Fibroblast of lung (primary cell): ENCODE measurements around the gene COX8A. TPM values are rescaled to one million over a fixed set of nuclear protein-coding genes. Genes with fewer than 3 reads are reported as not detected.
A peak's percentile ranks its signal among the peaks of the same experiment; 100 is the strongest.

Experiments
- DNase-seq, 2 donors: peaks; one replicate each; pipeline versions ENCODE4 v3.0.0 to v3.0.0-alpha.2; 2010; ENCODE audit warnings: low read depth in 2 of 2
- H2AFZ ChIP-seq: 2 replicates; pipeline ENCODE4 v1.5.1; 2012; ENCODE audit warnings: low read length, control low read depth, inconsistent platforms
- H3K27ac ChIP-seq: 2 replicates; pipeline ENCODE4 v1.5.1; 2011; ENCODE audit warnings: low read length, control low read depth; ENCODE audit not compliant: insufficient read depth
- H3K27me3 ChIP-seq: 2 replicates; pipeline ENCODE4 v1.5.1; 2011; ENCODE audit warnings: mild to moderate bottlenecking, low read length; ENCODE audit not compliant: control insufficient read depth, insufficient read depth
- H3K36me3 ChIP-seq: 2 replicates; pipeline ENCODE4 v1.5.1; 2011; ENCODE audit warnings: low read length; ENCODE audit not compliant: control insufficient read depth, insufficient read depth
- H3K4me1 ChIP-seq: 2 replicates; pipeline ENCODE4 v1.5.1; 2011; ENCODE audit warnings: low read length; ENCODE audit not compliant: control insufficient read depth, insufficient read depth; ENCODE audit errors: extremely low read depth
- H3K4me2 ChIP-seq: 2 replicates; pipeline ENCODE4 v1.5.1; 2011; ENCODE audit warnings: low read length, control low read depth; ENCODE audit not compliant: insufficient read depth; ENCODE audit errors: extremely low read depth
- H3K4me3 ChIP-seq, 4 experiments: fragments of 200-600 bp in 1 of 4; sonication (generic) in 1 of 4; replicated peaks in 1 of 4; 2 replicates each; pipeline ENCODE4 v1.5.1; 2011 to 2016; ENCODE audit warnings: low read length in 4 of 4, low read depth in 3 of 4, mild to moderate bottlenecking in 3 of 4, control low read depth in 2 of 4, inconsistent platforms in 1 of 4, mixed read lengths in 1 of 4; ENCODE audit not compliant: insufficient read depth in 1 of 4; ENCODE audit errors: control extremely low read depth in 1 of 4
- H3K79me2 ChIP-seq: 2 replicates; pipeline ENCODE4 v1.5.1; 2012; ENCODE audit warnings: mild to moderate bottlenecking, low read length, inconsistent platforms; ENCODE audit not compliant: control insufficient read depth, insufficient read depth
- H3K9ac ChIP-seq: 2 replicates; pipeline ENCODE4 v1.5.1; 2011; ENCODE audit warnings: mild to moderate bottlenecking, low read length, control low read depth; ENCODE audit not compliant: insufficient read depth
- H3K9me3 ChIP-seq: 2 replicates; pipeline ENCODE4 v1.5.1; 2012; ENCODE audit warnings: low read depth, low read length; ENCODE audit not compliant: control insufficient read depth, insufficient read depth
- H4K20me1 ChIP-seq: 2 replicates; pipeline ENCODE4 v1.5.1; 2011; ENCODE audit warnings: low read length; ENCODE audit not compliant: control insufficient read depth, insufficient read depth; ENCODE audit errors: extremely low read depth
- CTCF ChIP-seq, 2 donors: IDR thresholded peaks in 1 of 2; conservative IDR thresholded peaks in 1 of 2; 1 replicate in 1 of 2; 2 replicates in 1 of 2; pipeline ENCODE4 v1.5.1; 2011 to 2012; ENCODE audit warnings: low read length in 2 of 2, control low read depth in 1 of 2, inconsistent platforms in 1 of 2, low read depth in 1 of 2, mild to moderate bottlenecking in 1 of 2
- EZH2 ChIP-seq: IDR thresholded peaks from 2 replicates; pipeline ENCODE4 v1.5.1; 2012; ENCODE audit warnings: low read length, control low read depth, mild to moderate bottlenecking; ENCODE audit errors: missing control alignments
- polyA plus RNA-seq, 2 donors: library from polyadenylated mRNA; depleted of rRNA in 1 of 2; stranded (reverse) in 1 of 2; unstranded in 1 of 2; fragments of >200 nt; gene quantifications; 2 replicates each; pipeline ENCODE4 v1.2.1, GENCODE V29; 2011 to 2012; ENCODE audit warnings: missing spikeins in 1 of 2
- total RNA-seq: library from RNA; depleted of rRNA; stranded (reverse); fragments of >200 nt; gene quantifications from 2 replicates; pipeline ENCODE4 v1.2.1, GENCODE V29; 2014

Gene COX8A
- total and polyA plus RNA-seq, 2 donors (not counting 1 experiment from before 2014, with no cell fraction given) = 200 to 409 TPM

DNA sequence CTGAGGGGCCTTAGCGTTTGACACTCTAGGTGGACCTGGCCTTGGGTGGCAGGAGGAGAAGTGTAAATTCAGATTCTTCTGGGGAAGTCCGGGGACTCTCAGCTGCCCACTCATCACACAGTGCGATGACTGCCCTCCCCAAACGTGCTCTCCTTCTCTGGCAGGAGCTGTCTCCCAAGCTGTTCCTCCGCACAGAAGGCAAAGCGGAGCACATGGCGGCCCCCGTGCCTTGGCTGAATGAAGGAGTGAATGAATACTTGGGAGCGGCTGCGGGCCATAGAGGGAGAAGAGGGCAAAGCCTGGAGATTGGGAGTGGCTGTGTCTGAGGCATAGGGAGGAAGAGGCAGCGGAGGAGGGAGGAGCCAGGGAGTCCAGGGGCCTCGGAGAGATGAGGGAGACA is 42.5 kb upstream of the COX8A start:
- Histone ChIP-seq H4K20me1 (no peaks in the 10 kb centered on the region), H2AFZ (no peak overlapping the region), H3K9ac (no peak overlapping the region), H3K9me3 (no peaks in the 10 kb centered on the region), H3K27ac (no peak overlapping the region), H3K4me1 (no peaks in the 10 kb centered on the region), H3K4me2 (no peak overlapping the region), H3K36me3 (no peaks in the 10 kb centered on the region), H3K79me2 (no peaks in the 10 kb centered on the region), H3K4me3 (no peak overlapping the region), H3K27me3 (no peaks in the 10 kb centered on the region)
- no peak for TF ChIP-seq CTCF (conservative IDR thresholded peaks at IDR 0.05 in 1 of 2, IDR thresholded peaks at IDR 0.05 in 1 of 2; ENCODE audit: low read depth in 1 of 2, low read length in 2 of 2)
- no peak for TF ChIP-seq EZH2
- no peak for DNase-seq

DNA sequence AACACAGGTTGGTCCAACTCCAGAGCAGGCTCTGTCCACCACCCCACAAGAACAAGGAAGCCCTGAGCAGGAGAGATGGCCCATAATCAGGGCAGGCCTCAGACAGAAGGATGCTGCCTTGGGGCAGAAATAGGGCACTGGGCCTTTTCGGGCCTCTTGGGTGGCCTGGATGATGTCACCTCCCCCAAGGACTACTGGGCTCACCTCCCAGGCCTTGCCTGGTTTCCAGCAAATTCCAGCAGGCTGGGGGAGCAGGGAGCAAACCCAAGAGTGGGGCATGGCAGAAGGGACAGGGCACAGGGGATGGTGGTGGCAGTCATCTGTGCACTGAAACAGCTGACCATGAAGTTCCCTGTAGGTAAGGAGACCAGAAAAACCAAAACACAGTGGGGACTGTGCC is 41.0 kb upstream of the COX8A start:
- no peaks in the 10 kb centered on the region for H3K27me3 ChIP-seq
- no peak for TF ChIP-seq CTCF (conservative IDR thresholded peaks at IDR 0.05 in 1 of 2, IDR thresholded peaks at IDR 0.05 in 1 of 2; ENCODE audit: low read depth in 1 of 2, low read length in 2 of 2)
- no peak for TF ChIP-seq EZH2
- H3K36me3 ChIP-seq = no peaks in the 10 kb centered on the region
- no peak overlapping the region for H3K27ac ChIP-seq
- H3K9ac ChIP-seq = no peak overlapping the region
- H2AFZ ChIP-seq = no peak overlapping the region
- H3K4me1 ChIP-seq = no peaks in the 10 kb centered on the region
- DNase-seq = no peak
- H4K20me1 ChIP-seq = no peaks in the 10 kb centered on the region
- no peaks in the 10 kb centered on the region for H3K79me2 ChIP-seq
- H3K9me3 ChIP-seq = no peaks in the 10 kb centered on the region
- H3K4me2 ChIP-seq = no peak overlapping the region
- no peak overlapping the region for H3K4me3 ChIP-seq

DNA sequence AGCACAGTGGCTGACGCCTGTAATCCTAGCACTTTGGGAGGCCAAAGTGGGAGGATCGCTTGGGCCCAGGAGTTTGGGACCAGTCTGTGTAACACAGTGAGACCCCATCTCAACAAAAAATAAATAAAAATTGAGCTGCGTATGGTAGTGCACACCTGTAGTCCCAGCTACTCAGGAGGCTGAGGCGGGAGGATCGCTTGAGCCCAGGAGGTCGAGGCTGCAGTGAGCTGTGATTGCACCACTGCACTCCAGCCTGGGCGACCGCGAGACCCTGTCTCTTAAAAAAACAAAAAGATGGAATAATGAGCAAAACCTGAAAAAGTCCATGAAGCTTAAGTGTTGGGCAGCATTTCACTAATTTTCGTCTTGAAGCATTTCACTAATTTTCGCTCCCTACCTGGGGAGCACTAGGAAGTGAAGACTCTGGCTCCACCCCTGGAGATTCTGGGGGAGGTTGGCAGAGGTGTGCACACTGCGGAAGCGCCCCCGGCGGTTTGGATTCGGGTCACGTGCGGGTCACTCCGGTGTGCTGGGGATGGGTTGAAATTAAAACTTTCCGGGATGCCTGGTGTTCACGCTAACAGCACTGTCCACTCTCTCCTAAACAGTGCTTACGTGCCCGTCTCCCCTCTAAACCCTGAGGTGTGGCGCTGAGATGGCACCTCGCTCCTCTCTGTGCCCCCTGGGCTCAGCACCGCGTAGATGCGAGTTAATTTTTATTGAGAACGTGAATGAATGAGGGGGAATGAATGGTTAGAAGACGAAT is 36.5 kb upstream of the COX8A start:
- H4K20me1 ChIP-seq = no peaks in the 10 kb centered on the region
- peaks cover 11% of the 10 kb centered on the region for H3K79me2 ChIP-seq
- H3K9ac ChIP-seq = peak overlapping the region; percentile 24
- no peaks in the 10 kb centered on the region for H3K4me1 ChIP-seq
- peak overlapping the region; percentile 81 for H3K4me2 ChIP-seq
- H2AFZ ChIP-seq = peak overlapping the region; percentile 69
- DNase-seq = no peak
- no peak for TF ChIP-seq CTCF (conservative IDR thresholded peaks at IDR 0.05 in 1 of 2, IDR thresholded peaks at IDR 0.05 in 1 of 2; ENCODE audit: low read depth in 1 of 2, low read length in 2 of 2)
- TF ChIP-seq EZH2 = no peak
- H3K4me3 ChIP-seq = peak overlapping the region; percentile 48 to 86 (median 68)
- no peaks in the 10 kb centered on the region for H3K36me3 ChIP-seq
- peak overlapping the region; percentile 64 for H3K27ac ChIP-seq
- no peaks in the 10 kb centered on the region for H3K27me3 ChIP-seq
- no peaks in the 10 kb centered on the region for H3K9me3 ChIP-seq
